NCI-H1694 treated with DMSO at 0.1 percent for 48 hours (cell line): ENCODE measurements around the gene FLII.
"Not testable (repeated sequence)": the region's sequence is repeated elsewhere in the genome, so short reads cannot be mapped to it uniquely, and the experiment has no call there.

Source experiments
- DNase-seq: peaks from one replicate; lab custom pipeline; 2025; lab: John Stamatoyannopoulos, UW

The FLII gene

GRCh38 chr17:18224053-18224386 is 34.5 kb downstream of the FLII start:
- DNase-seq, result no peak

- DNase-seq, result no peak
Observed at GRCh38 chr17:18218756-18219415, 39.7 kb downstream of the FLII start.

DNA sequence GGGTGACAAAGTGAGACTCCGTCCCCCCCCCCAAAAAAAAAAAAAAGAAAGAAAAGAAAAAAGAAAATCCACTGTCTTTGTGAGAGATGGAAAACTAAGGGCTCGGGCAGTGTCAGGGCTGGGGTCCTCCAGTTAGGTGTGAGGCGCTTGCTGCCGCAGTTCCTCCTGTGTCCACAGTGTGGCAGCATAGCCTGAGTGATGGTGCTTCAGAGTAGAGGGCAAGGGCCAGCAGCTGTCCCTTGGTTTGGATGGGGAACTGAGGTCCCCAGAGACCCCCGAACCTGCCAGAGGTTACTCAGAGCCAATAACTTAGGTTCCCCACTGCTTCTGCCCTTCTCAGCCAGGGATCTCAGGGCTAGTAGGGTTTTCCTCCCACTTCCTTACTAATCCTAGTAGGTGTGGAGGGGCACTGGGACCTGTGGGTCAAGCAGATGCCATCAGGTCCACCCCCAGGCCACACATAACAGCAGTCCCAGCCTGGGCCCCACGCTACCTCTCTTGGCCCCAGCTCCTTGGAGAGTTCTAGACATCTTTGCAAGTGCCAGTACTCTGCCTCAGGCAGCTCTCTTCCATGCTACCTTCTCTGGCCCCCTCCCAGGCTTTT is 41.0 kb downstream of the FLII start:
- DNase-seq, result peak; percentile 18

GRCh38 chr17:18216906-18217305 is 41.6 kb downstream of the FLII start:
- not testable (repeated sequence) for DNase-seq

GRCh38 chr17:18213666-18214270 is 44.8 kb downstream of the FLII start:
- DNase-seq, result no peak

DNA sequence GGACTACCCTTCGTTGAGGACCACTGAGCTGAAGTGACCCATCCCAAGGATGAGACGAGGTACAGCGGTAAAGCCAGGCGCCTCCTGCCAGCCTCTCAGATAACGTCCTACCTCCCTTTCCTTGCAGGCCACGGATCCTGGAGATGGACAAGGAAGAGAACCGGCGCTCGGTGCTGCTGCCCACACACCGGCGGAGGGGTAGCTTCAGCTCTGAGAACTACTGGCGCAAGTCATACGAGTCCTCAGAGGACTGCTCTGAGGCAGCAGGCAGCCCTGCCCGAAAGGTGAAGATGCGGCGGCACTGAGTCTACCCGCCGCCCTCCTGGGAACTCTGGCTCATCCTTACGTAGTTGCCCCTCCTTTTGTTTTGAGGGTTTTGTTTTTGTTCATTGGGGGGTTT is 50.4 kb downstream of the FLII start:
- DNase-seq, result no peak

DNA sequence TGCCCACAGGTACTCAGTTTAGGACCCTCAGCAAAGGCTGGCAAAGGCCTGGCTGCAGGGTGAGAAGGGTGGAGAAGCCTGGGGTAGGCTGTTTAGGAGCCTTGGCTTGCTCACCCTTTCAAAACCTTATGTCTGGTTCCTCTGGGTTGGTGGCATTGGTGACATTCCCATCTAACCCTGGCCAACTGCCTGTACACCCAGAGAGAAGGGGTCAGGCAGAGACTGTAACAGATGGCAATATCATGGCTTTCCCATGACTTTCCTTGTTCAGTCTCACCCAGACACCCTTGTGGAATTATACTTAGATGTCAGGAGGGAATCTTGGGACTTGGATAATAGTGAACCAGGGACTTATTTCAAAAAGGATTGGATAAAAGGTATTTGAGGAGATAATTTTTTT is 51.6 kb downstream of the FLII start:
- DNase-seq, result no peak

- no peak for DNase-seq
Observed at GRCh38 chr17:18205861-18206260, 52.7 kb downstream of the FLII start.

DNA sequence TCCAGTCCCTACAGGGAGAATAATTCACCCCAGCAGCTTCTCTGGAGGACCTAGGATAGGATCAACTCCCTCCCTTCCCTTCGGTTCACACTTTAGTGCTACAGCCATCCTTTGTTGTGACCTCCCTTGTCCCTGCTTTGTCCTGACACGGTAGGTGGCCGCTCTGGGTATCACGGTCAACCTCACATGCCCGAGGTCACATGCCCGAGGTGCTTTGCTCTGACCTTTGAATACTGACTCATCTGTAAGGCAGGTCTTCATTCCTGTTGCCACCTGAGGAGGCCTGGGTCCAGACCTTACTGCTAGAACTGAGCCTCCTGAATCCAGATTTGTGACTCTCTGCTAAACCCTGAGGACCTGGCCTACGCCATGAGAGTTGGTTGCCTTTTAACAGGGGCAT is 55.2 kb downstream of the FLII start:
- DNase-seq, result no peak

DNA sequence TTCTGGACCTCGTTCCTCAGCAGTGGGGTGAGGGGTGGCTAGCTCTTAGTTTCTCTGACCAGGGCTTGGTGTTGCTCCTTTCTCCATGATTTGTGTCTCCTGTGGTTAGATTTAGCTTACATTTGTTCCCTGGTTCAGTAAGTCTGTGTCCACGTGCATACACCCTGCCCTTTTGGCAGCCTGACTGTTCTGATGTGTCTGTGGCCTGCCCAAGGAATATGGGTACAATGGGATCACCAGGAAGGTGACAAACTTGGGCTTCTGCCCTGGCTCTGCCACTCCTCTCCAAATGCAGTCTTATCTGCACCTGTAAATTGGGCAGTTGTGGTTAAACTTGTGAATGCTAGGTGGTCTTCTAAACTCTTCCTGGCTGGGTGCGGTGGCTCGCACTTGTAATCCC is 57.4 kb downstream of the FLII start:
- DNase-seq, result no peak

- DNase-seq, result no peak
Observed at GRCh38 chr17:18198530-18198929, 60.0 kb downstream of the FLII start.

DNA sequence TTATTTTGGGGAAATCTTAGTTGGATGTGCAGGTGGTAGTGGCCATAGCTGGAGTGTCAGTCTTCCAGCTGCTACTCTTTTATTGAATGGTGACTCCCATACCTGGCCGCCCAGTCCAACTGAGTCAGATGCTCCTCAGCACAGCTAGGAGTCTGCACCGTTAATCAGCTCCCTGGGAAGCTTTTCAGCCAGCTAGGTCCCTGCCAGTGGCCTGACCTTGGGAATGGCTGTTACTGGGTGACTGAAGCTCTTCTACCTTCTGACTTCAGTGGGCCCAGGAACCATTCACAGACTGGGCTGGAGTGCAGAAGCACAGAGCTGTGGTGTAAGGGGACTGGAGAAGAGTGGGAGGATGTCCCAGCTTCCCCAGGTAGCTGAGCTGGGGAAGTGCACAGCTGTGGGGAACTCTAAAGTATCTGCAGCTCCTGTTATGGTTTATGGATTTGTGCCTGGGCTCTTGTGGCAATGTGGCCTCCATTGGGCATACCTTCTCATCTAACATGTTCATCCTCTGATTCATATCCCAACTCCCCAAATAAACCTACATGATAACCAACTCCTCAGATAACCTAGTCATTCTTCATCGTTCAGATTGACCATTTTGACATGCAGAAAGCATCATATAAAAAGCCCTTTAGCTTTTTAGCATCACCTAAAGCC is 60.9 kb downstream of the FLII start:
- no peak for DNase-seq

DNA sequence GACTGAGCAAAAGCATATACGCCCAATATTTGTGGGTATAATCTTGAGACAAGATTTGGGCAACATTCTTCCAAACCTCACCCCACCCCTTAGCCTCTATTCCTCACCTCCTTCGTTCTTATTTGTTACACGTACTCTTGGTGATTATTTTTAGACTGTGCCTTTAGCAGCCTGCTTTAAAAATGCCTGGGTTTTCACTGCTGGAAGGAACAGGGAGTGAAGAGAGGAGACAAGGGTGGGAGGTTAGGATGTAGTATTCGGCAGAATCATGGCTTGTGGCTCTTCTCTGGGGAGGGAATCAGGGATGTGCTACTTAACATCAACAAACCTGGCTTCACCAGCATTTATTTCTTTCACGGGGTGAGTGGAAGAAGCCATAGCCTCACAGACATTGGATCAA is 63.3 kb downstream of the FLII start:
- DNase-seq, result no peak
